ENCODE measurements around the gene PLA2G4C.

PLA2G4C gene

DNA sequence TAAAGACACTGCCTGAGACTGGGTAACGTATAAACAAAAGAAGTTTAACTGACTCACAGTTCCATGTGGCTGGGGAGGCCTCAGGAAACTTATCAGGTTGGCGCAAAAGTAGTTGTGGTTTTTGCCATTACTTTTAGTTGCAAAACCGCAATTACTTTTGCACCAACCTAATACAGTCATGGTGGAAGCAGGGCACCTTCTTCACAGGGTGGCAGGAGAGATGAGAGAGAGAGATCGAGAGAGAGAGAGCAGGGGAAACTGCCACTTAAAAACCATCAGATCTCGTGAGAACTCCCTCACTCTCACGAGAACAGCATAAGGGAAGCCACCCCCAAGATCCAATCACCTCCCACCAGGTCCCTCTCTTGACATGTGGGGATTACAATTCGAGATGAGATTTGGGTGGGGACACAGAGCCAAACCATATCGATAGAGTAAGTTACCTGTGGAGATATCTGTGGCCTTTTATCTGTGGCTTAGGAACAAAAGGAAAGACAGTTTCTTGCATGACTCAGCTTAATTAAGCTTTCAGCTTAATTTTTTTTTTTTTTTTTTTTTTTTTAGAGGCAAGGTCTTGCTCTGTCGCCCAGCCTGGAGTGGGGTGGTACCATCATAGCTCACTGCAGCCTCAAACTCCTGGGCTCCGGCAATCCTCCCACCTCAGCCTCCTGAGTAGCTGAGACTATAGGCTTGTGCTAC, 59.1 kb downstream of the PLA2G4C start:
- no peak for DNase-seq

DNA sequence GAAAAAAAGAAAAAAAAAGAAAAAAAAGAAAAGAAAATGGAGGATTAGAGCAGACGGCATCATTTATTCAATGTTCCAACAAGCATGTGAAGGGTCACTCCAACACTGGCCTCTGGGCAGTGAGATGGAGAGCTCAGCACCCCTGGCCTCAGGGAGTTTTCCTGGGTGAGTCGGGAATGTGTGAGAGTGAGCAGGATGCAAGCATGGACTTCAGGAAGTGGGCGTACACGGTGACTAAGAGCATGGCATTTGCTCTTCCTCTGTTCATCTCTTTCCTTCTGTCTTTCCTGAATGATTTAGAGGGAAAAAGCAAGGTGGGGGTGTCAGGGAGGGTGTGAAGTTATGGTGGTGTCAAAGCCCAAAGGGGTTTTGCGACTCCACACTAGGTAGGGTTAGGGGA, 66.1 kb downstream of the PLA2G4C start:
- no peak for DNase-seq

DNA sequence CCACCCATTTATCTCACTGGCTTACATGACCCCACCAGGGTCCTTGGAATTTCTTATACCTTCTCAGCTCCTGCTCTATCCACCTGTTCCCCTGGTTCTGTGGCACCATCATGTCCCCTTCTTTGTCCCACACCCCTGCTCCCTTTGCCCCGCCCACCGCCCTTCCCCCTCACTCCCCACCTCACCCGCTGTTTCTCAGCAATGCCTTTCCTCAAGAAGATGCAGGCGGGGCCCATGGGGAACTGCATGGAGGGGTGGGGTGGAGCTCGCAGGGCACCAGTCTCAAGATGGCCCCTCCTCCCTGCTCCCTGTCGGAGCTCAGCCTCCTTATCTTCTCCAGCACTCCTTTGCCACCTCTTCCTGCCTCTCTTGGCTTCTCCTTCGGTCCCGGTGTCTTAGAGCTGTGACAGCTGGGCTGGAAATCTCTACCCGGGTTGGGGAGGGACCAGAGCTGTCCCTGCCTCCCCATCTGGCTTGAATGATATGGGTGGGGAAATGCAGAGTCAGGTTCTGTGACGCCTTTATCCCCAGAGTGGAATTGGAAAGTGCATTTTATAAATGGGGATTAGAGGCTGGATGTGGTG, 66.8 kb downstream of the PLA2G4C start, which contains the start of gene CABP5:
Gene CABP5 (minus strand): TSS at position 405 of the 584 bp plus-strand sequence. CDS start 157 bp downstream, at position 248.
- DNase-seq = no peak

DNA sequence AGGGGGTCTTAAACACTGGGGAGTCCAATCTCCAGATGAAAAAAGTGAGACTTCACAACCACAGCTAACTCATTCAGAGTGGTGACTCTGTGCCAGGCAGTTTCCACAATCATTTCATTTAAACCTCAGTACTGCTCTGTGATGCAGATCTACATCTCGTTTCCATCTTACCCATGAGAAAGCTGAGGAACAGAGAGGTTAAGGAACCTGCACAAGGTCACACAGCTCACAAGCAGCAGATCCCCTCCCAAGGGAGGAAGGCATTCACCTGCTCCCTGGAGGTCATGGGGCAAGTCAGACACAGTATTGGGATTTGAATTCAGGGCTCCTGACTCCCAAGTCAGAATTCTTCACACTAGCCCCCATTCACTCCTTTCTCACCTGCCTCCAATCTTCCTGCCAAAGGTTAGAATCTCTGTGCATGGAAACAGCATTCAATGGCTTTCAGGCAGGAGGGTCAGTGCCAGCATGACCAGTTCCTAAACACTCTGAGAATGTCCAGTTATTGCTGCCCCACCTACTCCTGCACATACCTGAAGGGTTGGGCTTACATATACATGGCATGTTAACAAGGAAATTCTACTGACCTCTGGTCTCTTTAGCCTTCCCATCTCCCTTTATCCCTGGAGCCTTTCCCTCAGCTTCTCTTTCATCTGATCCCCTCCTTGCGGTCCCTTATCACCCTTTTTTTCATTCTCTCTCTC, 68.6 kb downstream of the PLA2G4C start:
- no peak for DNase-seq

DNA sequence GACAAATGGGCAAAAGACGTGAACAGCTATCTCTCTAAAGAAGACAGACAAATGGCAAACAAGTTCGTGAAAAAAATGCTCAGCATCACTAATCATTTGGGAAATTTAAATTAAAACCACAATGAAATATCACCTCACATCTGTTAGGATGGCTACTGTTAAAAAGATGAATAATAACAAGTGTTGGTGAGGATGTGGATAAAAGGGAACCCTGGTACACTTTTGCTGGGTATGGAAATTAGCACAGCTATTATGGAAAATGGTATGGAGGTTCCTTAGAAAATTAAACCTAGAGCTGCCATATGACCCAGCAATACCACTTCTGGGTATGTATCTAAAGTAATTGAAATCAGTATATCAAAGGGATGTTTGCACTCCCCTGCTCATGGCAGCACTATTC, 73.9 kb downstream of the PLA2G4C start:
- no peak for DNase-seq

DNA sequence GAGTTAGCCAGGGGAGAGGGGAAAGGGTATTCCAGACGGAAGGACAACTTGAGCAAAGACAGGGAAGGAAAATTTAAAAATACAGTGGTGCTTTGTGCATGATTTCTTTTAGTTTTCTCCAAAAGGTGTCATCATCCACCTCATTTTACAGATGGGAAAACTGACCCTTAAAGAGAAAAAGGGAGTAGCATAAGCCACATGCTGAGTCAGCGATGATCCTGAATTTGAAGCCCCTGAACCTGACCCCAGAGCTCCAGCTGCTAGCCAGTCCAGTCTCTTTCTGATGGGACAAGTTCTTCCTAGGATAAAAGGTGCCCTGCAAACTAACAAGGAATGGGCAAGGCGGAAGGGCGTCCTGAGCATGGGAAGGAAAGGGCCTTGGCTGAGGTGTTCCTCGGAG, 77.0 kb downstream of the PLA2G4C start:
- no peak for DNase-seq

DNA sequence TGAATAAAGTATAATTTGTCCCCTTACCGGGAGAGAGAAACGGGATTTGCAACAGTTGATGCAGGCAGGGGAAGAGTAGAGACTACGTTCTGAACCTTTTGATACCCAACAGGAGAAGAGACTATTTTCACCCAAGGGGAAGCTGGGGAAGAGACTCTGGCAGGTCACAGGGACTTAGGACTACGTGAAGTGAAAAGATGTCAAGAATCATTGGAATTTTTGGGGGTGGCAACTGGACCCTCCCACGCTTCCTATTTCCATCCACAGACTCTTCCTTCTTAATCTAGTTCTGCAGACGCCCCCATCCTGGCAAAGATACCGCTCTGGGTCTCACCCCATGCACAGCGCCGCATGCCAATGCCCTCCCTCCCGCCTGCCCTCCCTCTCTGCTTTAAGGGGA, 80.5 kb downstream of the PLA2G4C start:
- no peak for DNase-seq

DNA sequence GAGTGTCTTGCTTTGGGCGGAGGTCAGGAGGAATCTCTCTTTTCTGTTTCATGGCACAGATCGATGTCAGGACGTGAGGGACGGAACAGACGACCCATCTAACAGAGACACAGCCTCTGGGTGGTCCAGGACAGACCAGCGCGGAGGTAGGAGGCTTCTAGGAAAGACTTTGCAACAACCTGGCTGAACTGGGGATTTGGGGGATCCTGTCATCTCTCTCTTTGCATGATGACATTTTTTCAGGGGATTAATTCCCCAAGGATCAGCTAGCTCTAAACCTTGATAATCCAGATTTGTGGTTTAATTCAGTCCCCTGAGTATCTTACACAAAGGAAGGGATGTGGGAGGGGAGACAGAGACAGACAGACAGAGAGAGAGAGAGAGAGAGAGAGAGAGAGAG, 81.2 kb downstream of the PLA2G4C start:
- DNase-seq = no peak

DNA sequence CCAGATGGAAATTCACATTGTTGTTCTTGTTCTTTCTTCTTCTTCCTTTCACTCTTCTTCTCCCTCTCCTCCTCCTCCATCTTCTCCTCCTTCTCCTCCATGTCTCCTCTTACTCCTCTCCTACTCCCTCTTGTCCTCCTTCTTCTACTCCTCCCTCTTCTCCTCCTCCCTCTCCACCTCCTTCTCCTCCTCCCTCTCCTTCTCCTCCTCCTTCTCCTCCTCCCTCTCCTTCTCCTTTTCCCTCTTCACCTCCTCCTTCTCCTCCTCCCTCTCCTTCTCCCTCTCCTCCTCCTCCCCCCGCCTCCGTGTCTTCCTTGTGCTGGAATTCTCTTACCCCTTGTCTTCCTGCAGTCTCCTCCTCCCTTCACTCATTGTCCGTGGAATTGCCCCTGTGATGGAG, 85.1 kb downstream of the PLA2G4C start:
- no peak for DNase-seq

DNA sequence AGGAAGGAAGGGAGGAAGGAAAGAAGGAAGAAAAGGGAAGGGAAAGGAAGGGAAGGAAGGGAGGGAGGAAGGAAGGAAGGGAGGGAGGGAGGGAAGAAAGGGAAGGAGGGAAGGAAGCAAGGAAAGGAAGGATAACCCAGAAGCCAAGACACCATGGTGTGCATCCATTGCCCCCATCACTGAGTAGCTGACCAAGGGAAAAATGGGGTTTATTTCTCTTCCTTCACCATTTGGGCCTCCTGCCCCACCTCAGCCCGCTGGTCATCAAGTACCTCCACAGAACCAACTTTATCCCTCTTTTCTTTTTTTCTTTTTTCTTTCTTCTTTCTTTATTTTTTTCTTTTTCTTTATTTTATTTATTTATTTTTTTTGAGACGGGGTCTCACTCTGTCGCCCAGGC, 87.1 kb downstream of the PLA2G4C start:
- no peak for DNase-seq

DNA sequence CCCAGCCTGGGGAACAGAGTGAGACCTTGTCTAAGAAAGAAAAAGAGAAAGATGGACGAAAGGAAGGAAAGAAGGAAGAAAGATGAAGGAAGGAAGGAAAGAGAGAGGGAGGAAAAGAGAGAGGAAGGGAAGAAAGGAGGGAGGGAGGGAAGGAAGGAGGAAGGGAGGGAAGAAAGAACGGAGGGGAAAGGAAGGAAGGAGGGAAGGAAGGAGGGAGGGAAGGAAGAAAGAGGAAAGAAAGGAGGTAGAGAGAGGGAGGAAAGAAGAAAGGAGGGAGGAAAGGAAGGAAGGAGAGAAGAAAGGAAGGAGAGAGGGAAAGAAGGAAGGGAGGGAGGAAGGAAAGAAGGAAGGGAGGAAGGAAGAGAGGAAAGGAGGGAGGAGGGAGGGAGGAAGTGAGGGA, 87.6 kb downstream of the PLA2G4C start:
- no peak for DNase-seq

DNA sequence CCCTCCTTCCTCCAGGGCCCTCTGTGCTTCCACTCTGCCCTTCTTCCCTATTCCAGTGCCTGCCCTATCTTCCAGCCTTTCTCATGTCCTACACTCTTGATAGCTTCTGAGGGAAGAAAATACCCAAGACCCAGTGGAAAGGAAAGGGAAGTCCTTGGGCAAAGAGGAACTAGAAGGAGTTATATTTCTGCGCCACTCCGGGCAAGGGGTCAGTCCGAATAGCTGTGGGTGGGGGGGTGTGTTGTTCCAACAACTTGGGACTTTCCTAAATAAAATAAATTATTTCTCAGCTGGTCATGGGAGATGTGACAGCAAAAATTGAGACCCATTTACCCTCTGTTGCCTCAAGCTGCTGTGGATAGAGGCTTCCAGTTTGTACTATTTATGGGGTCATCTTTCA, 89.9 kb downstream of the PLA2G4C start:
- no peak for DNase-seq

DNA sequence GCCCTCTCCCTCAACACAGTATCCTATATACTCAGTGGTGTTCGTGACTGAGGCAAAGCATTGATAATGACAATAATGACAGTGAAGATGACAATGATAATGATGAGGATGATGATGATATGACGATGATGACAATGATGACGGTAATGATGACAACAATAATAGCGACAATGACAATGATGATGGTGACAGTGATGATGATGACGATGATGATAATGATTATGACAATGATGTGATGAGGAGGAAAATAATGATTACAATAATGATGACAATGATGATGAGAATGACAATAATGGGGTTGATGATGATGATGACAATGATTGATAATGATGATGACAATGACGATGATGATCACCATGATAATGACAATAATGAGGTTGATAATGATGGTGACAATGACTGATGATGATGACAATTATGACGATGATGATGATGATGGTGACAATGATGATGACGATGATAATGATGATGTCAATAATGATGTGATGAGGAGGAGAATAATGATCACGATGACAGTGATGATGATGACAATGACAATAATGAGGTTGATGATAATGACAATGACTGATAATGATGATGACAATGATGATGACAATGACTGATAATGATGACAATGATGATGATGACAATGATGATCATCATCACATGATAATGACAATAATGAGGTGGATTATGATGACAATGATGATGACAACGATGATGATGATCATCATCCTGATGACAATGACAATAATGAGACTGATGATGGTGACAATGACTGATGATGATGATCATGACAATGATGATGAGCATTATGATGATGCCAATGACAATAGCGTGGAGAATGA, 99.5 kb downstream of the PLA2G4C start:
- no peak for DNase-seq

DNA sequence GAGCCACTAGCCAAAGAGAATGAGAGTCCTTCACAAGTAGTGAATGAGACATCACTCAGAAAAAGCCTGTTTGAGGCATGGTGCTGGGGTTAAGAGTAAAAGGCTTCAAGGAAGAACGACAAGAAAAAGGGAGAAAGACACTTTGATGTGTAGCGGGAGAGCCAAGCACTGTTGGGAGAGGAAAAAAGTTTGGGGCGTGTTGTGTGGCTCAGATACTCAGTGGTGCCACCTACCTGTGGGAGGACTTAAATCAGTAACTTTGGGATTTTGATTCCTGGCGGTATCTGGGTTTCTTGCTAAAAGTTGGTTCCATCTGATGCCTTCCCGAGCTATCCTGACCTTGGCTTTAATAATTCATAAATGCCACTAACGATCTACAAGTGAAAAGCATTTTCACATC, 103.9 kb downstream of the PLA2G4C start:
- no peak for DNase-seq

DNA sequence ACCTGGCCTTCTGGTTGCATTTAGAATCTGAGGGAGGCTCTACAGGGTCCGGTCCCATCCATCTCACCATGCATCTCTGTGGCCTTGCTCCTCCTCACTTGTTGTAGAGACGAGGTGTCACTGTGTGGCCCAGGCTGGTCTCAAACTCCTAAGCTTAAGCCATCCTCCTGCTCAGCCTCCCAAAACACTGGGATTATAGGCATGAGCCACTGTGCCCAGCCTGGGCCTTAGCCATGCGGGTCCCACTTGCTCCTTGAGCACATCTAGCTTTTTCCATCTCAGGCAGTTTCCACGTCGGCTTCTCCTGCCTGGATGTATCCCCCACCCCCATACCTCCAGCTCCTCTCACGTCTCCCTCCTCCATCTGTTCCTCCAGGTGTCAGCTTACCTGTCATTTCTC, 106.4 kb downstream of the PLA2G4C start:
- no peak for DNase-seq

DNA sequence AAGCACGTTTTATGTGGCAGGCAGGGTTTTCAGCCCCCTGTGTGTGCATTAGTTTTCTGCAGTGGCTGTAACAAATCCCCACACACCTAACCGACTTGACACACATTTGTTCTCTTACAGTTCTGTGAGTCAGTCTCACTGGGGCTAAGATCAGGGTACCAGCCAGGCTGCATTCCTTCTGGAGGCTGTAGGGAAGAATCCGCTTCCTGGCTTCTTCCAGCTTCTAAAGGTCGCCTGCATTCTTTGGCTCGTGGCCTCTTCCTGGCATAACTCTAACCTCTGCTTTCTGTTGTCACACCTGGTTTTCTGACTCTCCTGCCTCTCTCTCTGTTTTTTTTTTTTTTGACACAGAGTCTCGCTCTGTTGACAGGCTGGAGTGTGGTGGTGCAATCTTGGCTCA, 109.8 kb downstream of the PLA2G4C start:
- DNase-seq = no peak

DNA sequence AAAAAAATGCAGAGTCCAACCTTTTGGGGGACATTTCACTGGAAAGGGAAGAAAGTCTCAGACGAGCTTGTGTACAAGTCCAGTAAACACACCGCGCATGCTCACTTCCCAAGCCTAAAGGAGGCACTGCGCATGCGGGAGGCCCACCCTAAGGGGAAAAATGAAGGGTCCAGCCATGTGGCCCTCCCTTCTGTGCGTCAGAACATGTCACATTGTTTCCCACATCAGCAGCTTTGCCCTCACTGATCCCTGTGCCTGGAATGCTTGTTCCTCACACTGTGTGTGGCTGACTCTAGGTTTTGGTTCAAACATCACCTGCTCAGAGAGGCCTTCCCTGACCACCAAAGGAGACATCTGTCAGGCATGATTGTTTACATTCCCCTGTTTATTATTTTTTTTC, 111.8 kb downstream of the PLA2G4C start:
- DNase-seq = no peak
